Ramos (cell line): Measurements from ENCODE around the gene KLF11.

Experiments
- in situ Hi-C: fragments of 300-500 bp; cut with MboI; formaldehyde crosslinking; loops from one replicate; pipeline ENCODE4 v1.14.3; 2022; ENCODE audit warnings: low sequenced_read_pairs; ENCODE audit not compliant: unreplicated experiment

KLF11 gene

GRCh38 chr2:10043256-10043905 lies at the start of gene KLF11:
KLF11 (plus strand) TSS chr2:10043550; CDS start chr2:10043717, 167 bp downstream.
- in situ Hi-C loops, result no loop called here

- in situ Hi-C loops, result no loop called here
These were observed 48.9 kb upstream of the KLF11 start for GRCh38 chr2:9994462-9994861.

- in situ Hi-C loops, result no loop called here
These were observed 48.3 kb upstream of the KLF11 start for GRCh38 chr2:9995059-9995458.

GRCh38 chr2:9996321-9996720 lies 47.0 kb upstream of the KLF11 start:
- in situ Hi-C loops, result no loop called here

GRCh38 chr2:9997936-9998335 lies 45.4 kb upstream of the KLF11 start:
- in situ Hi-C loops, result no loop called here

- in situ Hi-C loops, result no loop called here
These were observed 44.3 kb upstream of the KLF11 start for GRCh38 chr2:9998916-9999654.

GRCh38 chr2:9999693-10000092 lies 43.7 kb upstream of the KLF11 start:
- in situ Hi-C loops, result no loop called here

GRCh38 chr2:10000541-10000940 lies 42.8 kb upstream of the KLF11 start:
- in situ Hi-C loops, result no loop called here

- in situ Hi-C loops, result no loop called here
These were observed 41.8 kb upstream of the KLF11 start for GRCh38 chr2:10001586-10001985.

GRCh38 chr2:10002109-10002508 lies 41.2 kb upstream of the KLF11 start:
- in situ Hi-C loops, result no loop called here

- in situ Hi-C loops, result no loop called here
These were observed 40.7 kb upstream of the KLF11 start for GRCh38 chr2:10002681-10003080.

- in situ Hi-C loops, result no loop called here
These were observed 39.9 kb upstream of the KLF11 start for GRCh38 chr2:10003206-10004125.

GRCh38 chr2:10004401-10004800 lies 38.9 kb upstream of the KLF11 start:
- in situ Hi-C loops, result no loop called here

GRCh38 chr2:10004836-10005235 lies 38.5 kb upstream of the KLF11 start:
- in situ Hi-C loops, result no loop called here

GRCh38 chr2:10005461-10006235 lies 37.7 kb upstream of the KLF11 start:
- in situ Hi-C loops, result no loop called here

GRCh38 chr2:10006236-10007161 lies 36.9 kb upstream of the KLF11 start:
- in situ Hi-C loops, result no loop called here

GRCh38 chr2:10007435-10007834 lies 35.9 kb upstream of the KLF11 start:
- in situ Hi-C loops, result no loop called here

- in situ Hi-C loops, result no loop called here
These were observed 35.2 kb upstream of the KLF11 start for GRCh38 chr2:10007921-10008808.
